Measurements from ENCODE around the gene CAB39L.

GRCh38 chr13:49315036-49315565 is 128.8 kb downstream of the CAB39L start:
- TF ChIP-seq CTCF (IDR thresholded peaks at IDR 0.05) (no peak), NFE2L2 (conservative IDR thresholded peaks at IDR 0.05; ENCODE audit: low read length) (no peak), POLR2A (IDR thresholded peaks at IDR 0.05; ENCODE audit: low read length) (no peak), MAX (IDR thresholded peaks at IDR 0.05) (no peak), RARB (CRISPR knock-in tag; IDR thresholded peaks at IDR 0.05) (no peak), EP300 (IDR thresholded peaks at IDR 0.05) (no peak), NPAS2 (CRISPR knock-in tag; IDR thresholded peaks at IDR 0.05; ENCODE audit: borderline replicate concordance) (no peak), PBX3 (IDR thresholded peaks at IDR 0.05) (no peak), SREBF2 (IDR thresholded peaks at IDR 0.05) (no peak), RAD21 (conservative IDR thresholded peaks at IDR 0.05 in 1 of 2, IDR thresholded peaks at IDR 0.05 in 1 of 2) (no peak), RFX5 (IDR thresholded peaks at IDR 0.05) (no peak)
